Endometrium (tissue), 2 donors: ENCODE results near the gene NPAS3.

ENCODE experiments used
- FAIRE-seq: peaks from 2 replicates; lab custom pipeline; 2012; peaks lifted over from hg19 to GRCh38; lab: Jason Lieb, UNC
- donor health status: control.
- donor health status: control.

The NPAS3 gene

DNA sequence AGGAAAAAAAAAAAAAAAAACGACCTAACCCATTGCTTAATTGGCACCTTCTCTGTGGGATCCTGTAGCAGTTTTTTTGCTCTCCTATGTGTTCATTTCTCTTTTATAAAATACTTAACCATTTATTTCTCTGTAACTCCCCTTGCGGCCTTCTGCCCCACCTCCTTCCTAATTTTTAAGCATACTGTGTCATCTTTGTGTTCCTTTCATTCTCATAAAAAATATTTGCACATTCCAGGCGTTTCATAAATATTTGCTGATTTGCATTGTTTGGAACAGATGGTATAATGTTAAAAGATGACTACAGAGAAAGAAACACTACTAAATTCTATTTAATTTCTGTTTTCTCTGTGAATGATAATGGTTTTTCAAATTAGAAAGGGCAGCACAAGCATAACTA is 77.9 kb downstream of the NPAS3 start:
- no peak for FAIRE-seq

DNA sequence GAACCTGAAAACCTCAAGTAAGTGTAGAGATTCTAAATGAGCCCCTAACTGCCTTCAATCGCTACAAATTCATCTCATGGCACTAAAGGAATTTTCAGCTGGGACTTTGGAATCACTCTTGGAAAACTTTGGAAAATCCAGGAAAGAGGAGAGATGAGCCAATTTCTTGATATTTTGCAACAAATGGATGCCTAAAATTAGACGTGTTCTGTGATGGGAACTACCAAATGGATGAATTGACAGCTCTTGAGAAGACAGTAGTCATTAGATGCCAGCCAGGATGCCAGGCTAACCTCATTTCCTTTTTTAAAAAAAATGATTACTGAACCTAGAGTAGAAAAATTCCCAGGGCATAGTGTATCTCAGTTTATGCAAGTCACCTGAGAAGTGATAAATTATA is 78.3 kb downstream of the NPAS3 start:
- no peak for FAIRE-seq

DNA sequence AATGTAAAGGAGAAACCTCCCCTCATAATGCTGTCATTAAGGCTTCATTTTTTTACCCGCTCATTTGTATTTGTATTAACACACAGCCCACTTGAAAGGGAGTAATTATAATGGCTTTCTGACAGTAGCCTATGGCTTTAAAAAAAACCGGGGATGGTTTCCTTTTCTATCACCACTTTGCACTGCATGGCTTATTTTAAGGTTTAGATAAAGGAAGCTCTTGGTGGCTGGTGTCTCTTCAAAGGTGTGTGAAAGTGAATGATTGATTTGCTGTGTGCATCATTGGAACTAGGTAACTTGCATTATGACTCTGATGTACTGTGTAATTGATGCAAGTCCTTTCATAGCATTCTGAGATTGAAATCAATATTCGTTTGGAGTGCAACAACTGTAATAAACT is 80.7 kb downstream of the NPAS3 start:
- FAIRE-seq = no peak

DNA sequence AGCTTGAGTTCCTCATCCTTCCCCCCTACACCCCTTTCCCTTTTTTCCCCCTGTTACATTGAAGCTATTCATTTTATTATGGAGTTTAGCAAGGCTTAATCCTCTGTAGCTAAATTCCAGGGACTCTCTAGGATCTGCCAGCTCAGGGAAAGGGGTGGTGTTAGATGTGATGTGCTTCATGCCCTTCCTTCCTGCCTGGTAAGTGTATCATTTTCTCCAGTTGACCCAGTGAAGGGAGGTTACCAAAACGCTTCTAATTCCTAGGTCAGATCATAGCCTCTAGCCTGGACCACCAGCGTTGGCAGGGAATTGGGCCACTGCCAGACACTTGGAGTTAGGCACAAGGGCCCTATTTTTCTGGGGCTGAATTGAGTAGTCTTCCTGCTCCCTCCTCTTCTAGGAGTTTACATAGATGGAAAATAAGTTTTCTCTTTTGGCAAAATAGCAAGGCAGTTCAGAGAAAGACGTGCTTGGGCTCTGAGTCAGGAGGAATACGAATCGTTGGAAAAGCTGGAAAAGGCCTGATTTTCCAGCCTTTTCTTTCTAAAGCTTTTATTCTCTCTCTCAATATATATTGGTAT is 88.3 kb downstream of the NPAS3 start:
- no peak for FAIRE-seq

DNA sequence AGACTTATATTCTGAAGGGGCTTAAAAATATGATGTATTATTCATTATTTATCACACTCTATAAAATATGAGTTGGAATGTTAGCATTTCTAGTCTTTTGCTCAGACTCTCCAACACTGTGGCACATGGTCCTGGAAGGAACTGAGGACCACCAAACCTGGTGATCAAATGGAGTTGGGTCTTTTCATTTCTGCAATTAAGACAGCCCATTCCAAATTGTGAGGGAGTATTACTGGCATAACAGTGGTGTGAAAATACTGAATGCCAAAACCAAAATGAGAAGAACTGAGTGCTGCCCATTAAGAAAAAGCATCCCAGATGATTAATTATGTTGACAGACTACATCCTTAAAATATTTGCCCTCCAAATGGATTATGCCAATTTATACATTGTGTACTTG is 90.8 kb downstream of the NPAS3 start:
- no peak for FAIRE-seq

DNA sequence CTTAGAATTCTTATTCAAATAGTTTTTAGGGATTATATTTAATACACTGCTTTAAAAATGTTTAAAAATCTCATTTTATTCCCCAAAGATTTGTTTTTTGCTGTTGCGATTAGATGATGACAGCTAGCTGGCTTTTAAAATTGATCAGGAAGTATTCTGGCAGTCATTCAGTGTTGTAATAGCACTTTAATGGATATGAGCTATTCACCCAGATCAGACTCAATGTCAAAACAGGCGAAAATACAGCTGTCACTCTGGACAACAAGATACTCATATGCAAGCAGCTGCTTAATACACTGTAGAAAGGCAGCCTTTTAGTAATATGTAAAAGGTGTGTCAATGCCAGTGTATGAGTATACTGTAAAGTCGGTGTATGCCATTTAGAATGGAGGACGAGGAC is 91.7 kb downstream of the NPAS3 start:
- FAIRE-seq = no peak

DNA sequence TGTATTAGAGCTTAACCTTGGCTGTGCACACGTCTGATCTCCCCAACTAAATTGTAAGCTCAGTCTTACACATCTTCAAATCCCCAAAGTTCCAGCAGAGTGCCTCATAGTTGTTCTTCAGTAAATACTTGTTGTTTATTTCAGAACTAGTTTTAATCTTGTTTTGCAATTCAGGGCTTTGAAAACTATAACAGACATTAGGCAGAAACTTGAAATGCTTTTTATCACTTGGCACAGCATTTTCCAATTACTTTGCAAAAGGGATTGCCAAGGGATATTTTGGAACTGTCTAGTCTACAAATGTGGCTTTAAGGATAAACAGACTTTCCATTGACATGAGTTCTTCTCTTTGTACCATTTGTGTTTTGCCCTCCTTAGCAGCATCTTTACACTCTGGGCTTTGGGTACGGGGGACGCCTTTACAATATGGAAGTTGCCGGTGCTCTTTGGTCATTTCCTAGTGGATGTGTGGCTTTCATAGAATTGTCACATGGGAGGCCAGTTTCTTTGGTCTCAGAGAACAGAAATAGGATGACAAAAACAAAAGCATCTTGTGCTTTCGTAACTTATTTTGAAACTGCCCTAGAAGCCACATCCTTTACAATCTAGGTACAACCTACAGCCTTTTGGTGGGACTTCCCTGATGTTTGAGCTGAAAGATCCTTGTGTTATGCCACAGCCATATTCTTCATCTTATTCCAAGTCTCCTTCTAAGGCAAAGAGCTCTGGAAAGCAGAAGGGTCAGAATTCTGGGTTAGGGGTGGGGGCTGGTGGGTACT is 96.9 kb downstream of the NPAS3 start:
- FAIRE-seq = no peak

DNA sequence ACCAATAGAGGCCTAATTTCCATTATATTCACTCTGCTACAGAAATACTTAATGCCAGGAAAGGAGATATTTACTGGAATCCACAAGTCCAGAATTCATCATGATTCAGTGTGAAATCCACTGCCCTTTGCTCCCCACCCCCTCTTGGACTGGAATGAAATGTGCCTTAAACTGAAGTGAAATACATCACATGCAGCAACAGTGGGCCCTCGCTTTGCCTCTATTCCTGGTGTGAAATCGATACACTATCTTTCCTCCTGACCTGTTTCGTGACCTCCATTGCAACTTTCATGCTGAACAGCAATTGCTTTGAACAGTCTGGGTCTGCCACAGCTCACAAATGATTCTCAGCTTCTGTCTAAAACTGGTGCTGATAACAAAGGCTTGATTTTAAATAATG is 100.6 kb downstream of the NPAS3 start:
- no peak for FAIRE-seq

DNA sequence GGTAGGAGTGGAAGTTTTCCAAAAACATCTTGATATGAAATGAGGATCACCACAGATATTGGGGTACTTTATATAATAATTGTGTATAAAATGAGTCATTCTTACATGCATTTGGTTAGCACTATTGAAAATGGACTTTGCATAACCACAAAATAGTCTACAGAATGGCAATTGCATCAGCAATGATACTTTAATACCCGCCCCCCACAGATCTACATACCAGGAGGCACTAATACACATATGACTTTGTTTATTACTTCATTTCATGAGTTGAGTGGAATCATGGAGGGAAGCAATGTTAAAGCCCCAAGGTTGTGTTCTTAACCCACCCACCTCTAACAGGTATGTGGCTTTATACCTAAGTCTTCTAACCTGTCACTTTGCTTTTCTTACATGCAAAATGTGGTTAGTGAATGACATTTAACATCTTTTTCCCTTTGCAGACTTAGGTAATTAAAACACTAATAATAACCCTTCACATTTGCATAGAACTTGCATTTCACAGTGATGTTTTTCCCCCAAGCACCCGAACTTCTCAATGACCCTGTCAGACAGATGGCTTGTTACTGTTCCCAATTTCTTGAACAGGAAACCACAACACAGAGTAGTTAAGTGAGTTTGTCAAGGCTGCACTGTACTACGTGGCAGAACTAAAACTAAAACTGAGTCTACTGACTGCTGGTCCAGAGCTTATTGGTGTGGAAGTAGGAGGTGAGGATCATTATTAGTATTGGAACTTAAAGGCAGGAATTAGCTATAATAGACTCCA is 101.9 kb downstream of the NPAS3 start:
- no peak for FAIRE-seq

DNA sequence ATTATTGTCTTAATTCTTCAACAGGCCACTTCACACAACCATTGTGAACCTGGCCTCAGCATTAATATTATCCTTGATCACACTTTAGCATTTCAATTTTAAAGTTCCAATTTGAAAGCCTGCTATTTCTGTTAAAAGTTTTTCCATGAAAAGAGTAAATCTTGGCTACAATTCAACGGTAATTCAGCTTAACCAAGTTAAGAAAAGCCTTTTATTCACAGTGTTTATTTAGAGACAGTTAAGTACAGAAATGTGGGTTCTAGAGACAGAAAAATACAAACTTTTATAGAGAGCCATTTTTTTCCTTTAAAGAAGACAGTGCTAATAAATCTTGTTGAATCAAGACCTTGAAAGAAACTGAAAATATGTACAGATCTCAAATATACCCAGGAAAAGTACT is 103.9 kb downstream of the NPAS3 start:
- FAIRE-seq = no peak

DNA sequence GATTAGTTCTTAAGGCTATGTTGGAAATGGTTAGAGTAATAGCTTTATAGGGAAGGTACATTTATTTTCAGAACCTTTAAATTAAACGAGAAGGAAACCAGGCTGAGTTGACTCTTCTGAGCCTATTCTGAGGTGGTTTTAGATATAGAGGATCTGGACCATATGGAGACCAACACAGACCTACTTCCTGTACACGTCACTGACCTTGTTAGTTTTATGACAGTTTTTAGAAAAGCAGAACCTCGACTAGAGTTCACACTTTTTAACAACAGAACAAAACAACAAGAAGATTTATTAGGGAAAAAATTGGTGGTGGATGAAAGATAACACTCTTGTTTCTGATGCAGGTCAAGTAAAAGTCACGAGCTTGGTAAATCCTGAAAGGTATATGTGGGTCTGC is 107.1 kb downstream of the NPAS3 start:
- FAIRE-seq = no peak

DNA sequence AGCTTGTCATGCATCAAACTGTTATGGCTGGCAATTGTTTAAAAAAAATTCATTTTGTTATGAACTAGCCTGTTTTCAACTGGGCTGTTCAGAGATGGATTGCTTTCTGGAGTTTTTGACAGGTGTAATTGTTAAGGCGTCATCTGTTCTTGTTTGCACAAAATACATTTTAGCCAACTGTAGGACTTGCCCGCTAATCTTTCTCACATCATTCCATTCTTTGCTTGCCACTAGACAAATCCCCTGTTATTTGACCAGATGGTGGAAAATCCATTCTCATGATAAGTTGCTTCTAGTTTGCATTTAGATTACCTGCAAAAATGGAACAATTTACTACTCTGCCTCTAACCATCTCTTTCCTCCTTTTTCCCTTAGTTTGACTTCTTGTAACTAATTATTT is 114.3 kb downstream of the NPAS3 start:
- no peak for FAIRE-seq

DNA sequence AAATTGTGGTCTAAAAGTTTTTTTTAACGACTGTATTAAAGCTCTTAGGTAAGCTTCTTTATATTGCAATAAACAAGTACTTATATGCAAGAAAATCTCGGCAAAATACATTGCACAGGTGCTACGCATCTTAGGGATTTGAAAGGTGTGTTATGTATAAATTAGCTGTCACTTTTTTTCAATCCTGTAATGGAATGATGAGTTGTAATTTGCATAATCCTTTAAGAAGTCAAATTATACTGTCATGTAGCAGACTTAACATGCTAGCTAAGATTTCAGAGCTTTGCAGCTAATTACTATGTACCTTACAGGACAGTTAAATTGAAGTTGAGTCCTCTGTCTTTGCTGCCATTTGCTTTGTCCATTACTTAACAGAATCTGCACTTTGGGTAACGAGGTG is 117.5 kb downstream of the NPAS3 start:
- no peak for FAIRE-seq

DNA sequence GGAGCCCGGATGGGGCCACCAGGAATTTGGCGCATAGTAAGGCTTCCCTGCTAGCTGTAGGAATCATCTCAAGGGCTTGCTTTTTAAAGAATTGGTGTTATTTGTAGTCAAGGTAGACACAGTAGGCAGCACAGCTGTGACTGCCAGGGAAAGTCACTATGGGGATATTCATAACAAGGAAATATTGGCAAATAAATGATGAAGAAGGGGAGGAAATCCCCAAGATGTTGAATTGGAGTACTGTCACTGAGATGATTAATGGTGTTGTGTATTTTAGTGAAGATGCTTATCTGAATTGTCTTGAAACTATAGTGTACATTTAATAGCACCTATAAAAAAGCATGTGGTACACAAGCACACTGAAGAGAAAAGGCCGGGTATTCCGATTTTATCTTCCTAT is 118.9 kb downstream of the NPAS3 start:
- FAIRE-seq = no peak

DNA sequence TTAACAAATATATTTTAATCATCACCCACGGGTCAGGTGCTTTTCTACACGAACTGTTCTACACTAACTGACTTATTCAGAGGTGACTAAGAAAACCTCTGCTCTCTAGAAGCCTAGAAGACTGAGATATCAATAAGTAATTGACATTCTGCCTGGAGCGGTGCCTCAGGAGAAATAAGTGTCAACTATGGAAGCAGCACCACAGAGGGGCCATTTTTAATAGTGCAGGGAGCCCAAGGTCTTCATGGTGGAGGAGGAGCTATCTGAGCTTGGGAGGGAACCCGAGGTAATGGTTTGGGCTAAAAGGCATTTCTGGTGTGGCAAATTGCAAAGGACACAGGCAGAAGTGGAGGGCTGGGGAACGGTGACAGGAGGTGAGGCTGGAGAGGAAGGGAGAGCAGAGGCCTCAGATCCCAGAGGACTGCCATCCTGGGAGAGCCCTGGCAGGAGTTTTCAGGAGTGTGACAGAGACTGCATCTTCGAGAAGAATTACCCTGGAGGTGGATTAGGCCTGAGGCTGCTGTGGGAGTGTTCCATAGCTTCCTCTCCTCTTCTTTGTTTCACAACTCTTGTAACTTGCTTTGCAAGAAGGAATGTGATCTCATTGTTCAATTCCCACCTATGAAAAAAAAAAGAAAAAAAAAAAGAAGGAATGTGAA is 123.1 kb downstream of the NPAS3 start:
- FAIRE-seq = no peak

DNA sequence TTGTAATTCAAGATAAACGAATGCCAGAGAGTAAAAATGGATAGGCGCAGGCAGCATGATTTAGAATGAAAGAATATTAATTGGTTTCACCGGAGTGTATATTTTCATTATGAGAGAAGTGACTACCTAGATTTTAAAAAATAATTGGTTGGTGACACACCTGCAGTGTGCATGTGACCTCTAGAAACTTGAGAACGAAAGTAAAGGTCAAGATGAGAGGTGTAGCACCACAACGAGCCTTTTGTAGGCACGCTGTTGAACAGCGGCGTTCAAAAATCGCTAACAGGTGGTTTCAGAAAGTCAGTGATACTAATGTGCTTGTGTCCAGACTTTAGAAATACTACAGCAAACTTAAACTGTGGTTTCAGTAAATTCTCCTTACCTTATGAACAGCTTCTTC is 123.8 kb downstream of the NPAS3 start:
- FAIRE-seq = no peak

DNA sequence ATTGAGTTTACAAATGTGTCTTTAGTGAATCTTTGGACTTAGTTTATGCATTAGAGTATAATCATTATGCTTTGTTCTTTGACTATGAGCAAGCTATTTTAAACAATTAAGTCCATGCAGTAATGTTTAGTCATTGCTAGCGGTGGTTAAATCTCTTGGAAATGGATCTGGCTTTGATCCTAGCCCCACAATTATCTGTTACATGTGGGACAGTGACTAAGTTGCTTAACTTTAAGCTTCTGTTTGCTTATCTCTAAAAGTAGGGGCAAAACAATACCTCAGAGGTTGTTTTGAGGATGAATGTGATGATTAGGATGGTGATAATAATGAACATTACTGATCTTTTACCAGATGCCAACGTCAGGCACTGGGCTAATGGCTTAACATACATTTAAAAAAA is 124.2 kb downstream of the NPAS3 start:
- no peak for FAIRE-seq

DNA sequence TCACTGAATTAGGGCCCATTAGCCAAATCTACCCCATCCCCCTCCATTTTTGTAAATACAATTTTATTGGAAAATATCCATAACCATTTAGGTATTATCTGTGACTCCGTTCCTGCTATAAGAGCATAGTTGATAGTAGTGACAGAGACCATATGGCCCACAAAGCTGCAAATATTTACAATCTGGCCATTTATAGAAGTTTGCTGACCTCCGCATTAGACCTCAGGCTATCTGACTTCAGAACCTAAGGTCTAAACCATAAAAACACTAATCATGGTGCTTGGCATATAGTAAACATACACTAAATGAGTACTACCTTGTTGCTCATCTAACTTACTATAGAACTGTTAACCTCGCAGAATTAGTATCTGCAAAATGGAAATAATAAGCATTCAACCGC is 124.8 kb downstream of the NPAS3 start:
- no peak for FAIRE-seq

DNA sequence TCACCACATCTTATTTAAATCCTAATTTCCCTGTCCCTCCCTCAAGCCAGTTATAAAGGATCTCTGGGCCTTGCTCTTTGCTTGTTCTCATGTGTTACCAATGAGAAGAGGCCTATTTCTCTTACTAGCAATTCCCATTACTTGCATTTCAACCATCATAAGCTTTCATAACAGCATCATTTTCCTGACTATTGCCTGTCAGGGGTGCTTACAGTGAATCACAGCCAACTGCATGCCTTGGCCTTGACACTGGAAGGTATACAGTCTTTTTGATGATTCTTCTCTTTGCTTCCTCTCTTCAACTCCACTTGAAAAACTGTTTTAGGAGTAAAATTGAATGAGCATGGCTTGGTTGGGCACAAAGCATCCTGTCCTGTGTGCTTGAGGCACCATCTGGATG is 127.0 kb downstream of the NPAS3 start:
- FAIRE-seq = no peak

DNA sequence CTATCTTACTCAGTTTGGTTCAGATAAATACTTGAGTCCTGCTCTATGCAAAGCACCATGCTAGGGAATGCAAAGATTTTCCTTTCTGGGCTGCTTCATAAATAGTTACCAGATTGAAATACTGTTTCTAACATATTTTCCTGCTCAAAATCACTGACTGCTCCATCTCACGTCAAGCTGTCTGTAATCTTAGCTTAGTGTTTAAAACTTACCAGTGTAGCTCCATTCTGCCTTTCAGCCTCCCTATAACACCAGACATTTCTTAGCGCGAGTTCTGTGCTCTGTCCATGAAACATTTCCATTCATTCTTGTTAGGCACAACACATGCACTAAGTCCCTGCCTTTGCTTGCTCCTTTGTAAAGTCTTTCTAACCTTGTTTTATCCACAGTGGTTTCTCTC is 129.4 kb downstream of the NPAS3 start:
- FAIRE-seq = no peak

DNA sequence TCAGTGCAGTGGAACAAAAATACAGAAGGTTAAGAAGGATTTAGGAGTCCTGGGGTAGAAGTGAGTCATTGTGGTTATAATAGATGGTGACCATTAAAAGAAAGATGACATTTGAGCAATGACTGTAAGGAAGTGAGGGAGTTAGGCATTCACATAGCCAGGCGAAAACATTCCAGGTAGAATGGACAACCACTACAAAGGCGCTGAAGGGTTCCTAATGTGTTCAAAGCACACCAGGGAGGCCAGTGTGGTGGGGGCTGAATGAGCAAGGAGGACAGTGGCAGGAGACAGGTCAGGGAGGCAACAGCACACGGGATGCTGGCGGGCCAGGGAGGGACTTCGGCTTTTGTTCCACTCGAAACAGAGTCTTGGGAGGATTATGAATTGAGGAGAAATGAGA is 129.9 kb downstream of the NPAS3 start:
- no peak for FAIRE-seq

DNA sequence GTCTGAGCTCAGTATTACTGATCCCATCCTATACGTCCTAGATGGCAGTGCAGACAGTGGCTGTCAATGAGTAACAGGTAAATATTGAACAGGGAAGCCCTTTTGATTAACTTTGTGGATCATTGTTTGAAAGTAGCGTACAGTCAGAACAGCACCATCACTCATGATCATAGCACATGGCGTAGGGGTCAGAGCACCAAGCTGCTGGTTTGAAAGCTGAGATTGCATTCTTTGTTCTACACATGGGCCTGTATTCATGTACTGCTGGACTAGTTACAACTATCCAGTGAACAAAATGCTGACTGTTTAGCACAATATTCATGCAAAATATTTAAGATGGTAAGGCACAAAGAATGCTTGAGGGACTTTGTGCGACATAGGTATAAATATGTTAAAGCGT is 131.8 kb downstream of the NPAS3 start:
- no peak for FAIRE-seq

DNA sequence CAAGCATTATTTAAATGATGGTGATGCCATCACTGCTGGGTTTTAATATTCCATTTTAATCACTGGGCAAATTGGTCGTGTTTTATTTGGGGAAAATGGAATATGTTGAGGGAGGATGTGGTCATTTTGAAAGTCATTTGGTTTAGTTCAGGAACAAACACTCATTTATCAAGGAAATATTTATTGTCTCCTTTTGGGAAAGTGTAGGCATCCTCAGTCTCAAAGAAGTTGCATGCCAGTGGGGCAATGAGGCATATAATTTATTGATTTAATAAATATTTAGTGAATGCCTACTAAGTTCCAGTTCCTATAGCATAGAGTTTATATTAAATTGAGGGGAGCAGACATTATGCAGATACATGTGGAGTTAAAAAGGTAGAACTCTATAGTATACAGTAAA is 134.3 kb downstream of the NPAS3 start:
- FAIRE-seq = no peak
